H9 (cell line): ENCODE results near the gene NFATC4. TPM values are rescaled to one million over a fixed set of nuclear protein-coding genes. Genes with fewer than 3 reads are reported as not detected.

Experiments used
- DNase-seq: peaks from one replicate; pipeline ENCODE4 v3.0.0-alpha.2; 2017
- H2AFZ ChIP-seq: one replicate; pipeline ENCODE4 v1.6.1; 2013; ENCODE audit warnings: mild to moderate bottlenecking, low read length, control low read depth, moderate library complexity
- H2AK5ac ChIP-seq: 2 replicates; pipeline ENCODE4 v1.6.1; 2013; ENCODE audit warnings: low read length, control low read depth, mixed read lengths; ENCODE audit not compliant: insufficient read length
- H2BK120ac ChIP-seq: one replicate; pipeline ENCODE4 v1.6.1; 2013; ENCODE audit warnings: low read depth, mild to moderate bottlenecking, low read length, control low read depth, inconsistent platforms; ENCODE audit not compliant: poor library complexity, severe bottlenecking
- H2BK12ac ChIP-seq: 2 replicates; pipeline ENCODE4 v1.6.1; 2013; ENCODE audit warnings: low read length, control low read depth, mixed read lengths, low read depth; ENCODE audit not compliant: insufficient read length
- H2BK15ac ChIP-seq: 2 replicates; pipeline ENCODE4 v1.6.1; 2013; ENCODE audit warnings: low read depth, low read length, control low read depth
- H2BK20ac ChIP-seq: one replicate; pipeline ENCODE4 v1.6.1; 2013; ENCODE audit warnings: low read depth, mild to moderate bottlenecking, low read length, control low read depth, inconsistent platforms; ENCODE audit not compliant: poor library complexity, severe bottlenecking
- H2BK5ac ChIP-seq: 2 replicates; pipeline ENCODE4 v1.6.1; 2013; ENCODE audit warnings: low read length, control low read depth, mixed read lengths; ENCODE audit not compliant: insufficient read length
- H3K14ac ChIP-seq: 2 replicates; pipeline ENCODE4 v1.6.1; 2013; ENCODE audit warnings: low read length, control low read depth; ENCODE audit not compliant: insufficient read depth
- H3K18ac ChIP-seq: 2 replicates; pipeline ENCODE4 v1.6.1; 2013; ENCODE audit warnings: low read depth, mild to moderate bottlenecking, mixed read lengths, low read length, control low read depth; ENCODE audit not compliant: insufficient read length
- H3K23ac ChIP-seq: 2 replicates; pipeline ENCODE4 v1.6.1; 2013; ENCODE audit warnings: low read length, control low read depth, mixed read lengths, low read depth; ENCODE audit not compliant: insufficient read length
- H3K23me2 ChIP-seq: 2 replicates; pipeline ENCODE4 v1.6.1; 2013; ENCODE audit warnings: low read depth, mild to moderate bottlenecking, mixed read lengths, low read length, control low read depth; ENCODE audit not compliant: insufficient read length, poor library complexity, severe bottlenecking
- H3K27ac ChIP-seq: 2 replicates; pipeline ENCODE4 v1.5.1; 2013; ENCODE audit warnings: low read length, control low read depth, mixed read lengths, low read depth; ENCODE audit not compliant: insufficient read length
- H3K27me3 ChIP-seq: 2 replicates; pipeline ENCODE4 v1.6.1; 2013; ENCODE audit warnings: low read length, control low read depth, inconsistent platforms; ENCODE audit not compliant: insufficient read depth
- H3K4ac ChIP-seq: 2 replicates; pipeline ENCODE4 v1.6.1; 2013; ENCODE audit warnings: low read depth, mild to moderate bottlenecking, control low read depth, inconsistent platforms, low read length, moderate library complexity
- H3K4me1 ChIP-seq: 2 replicates; pipeline ENCODE4 v1.6.1; 2013; ENCODE audit warnings: low read length, control low read depth, inconsistent platforms; ENCODE audit not compliant: insufficient read depth
- H3K4me2 ChIP-seq: 2 replicates; pipeline ENCODE4 v1.6.1; 2013; ENCODE audit warnings: low read length, control low read depth, mixed read lengths; ENCODE audit not compliant: insufficient read length, insufficient read depth
- H3K56ac ChIP-seq: 2 replicates; pipeline ENCODE4 v1.6.1; 2013; ENCODE audit warnings: low read depth, mild to moderate bottlenecking, mixed read lengths, low read length, control low read depth; ENCODE audit not compliant: insufficient read length
- H3K79me1 ChIP-seq: 2 replicates; pipeline ENCODE4 v1.6.1; 2013; ENCODE audit warnings: low read depth, mild to moderate bottlenecking, moderate library complexity, low read length, control low read depth, inconsistent platforms; ENCODE audit not compliant: insufficient read depth, poor library complexity, severe bottlenecking
- H3K79me2 ChIP-seq: 2 replicates; pipeline ENCODE4 v1.6.1; 2013; ENCODE audit warnings: low read length, control low read depth, inconsistent platforms; ENCODE audit not compliant: insufficient read depth
- H3K9ac ChIP-seq: 2 replicates; pipeline ENCODE4 v1.6.1; 2013; ENCODE audit warnings: low read length, control low read depth, mixed read lengths; ENCODE audit not compliant: insufficient read length; ENCODE audit errors: extremely low read depth
- H3K9me3 ChIP-seq: one replicate; pipeline ENCODE4 v1.6.1; 2013; ENCODE audit warnings: low read depth, low read length, inconsistent platforms; ENCODE audit not compliant: control insufficient read depth
- H3T11ph ChIP-seq: one replicate; pipeline ENCODE4 v1.6.1; 2013; ENCODE audit warnings: mild to moderate bottlenecking, low read length, control low read depth, inconsistent platforms
- H4K20me1 ChIP-seq: one replicate; pipeline ENCODE4 v1.6.1; 2013; ENCODE audit not compliant: control insufficient read depth, insufficient read length, insufficient read depth
- H4K5ac ChIP-seq: 2 replicates; pipeline ENCODE4 v1.6.1; 2013; ENCODE audit warnings: low read depth, mild to moderate bottlenecking, mixed read lengths, low read length, control low read depth; ENCODE audit not compliant: insufficient read length
- H4K8ac ChIP-seq: replicated peaks from 2 replicates; pipeline ENCODE4 v1.6.1; 2013; ENCODE audit warnings: low read length, control low read depth, mixed read lengths, low read depth; ENCODE audit not compliant: insufficient read length
- H4K91ac ChIP-seq: 2 replicates; pipeline ENCODE4 v1.6.1; 2013; ENCODE audit warnings: low read depth, mild to moderate bottlenecking, moderate library complexity, mixed read lengths, low read length, control low read depth; ENCODE audit not compliant: insufficient read length
- H3K27ac Mint-ChIP-seq, 3 experiments: 2 replicates in 2 of 3; 3 replicates in 1 of 3; pipeline ENCODE4 v1.8.0; 2020 to 2021; ENCODE audit warnings: mixed read lengths in 3 of 3, mild to moderate bottlenecking in 1 of 3, moderate library complexity in 1 of 3
- H3K27me3 Mint-ChIP-seq: 2 replicates; pipeline ENCODE4 v1.8.0; 2021; ENCODE audit warnings: low read depth, mild to moderate bottlenecking, moderate library complexity, mixed read lengths
- H3K36me3 Mint-ChIP-seq, 3 experiments: 2 replicates in 2 of 3; 3 replicates in 1 of 3; pipeline ENCODE4 v1.8.0; 2020 to 2021; ENCODE audit warnings: low read depth in 3 of 3, mixed read lengths in 3 of 3; ENCODE audit not compliant: insufficient read depth in 1 of 3
- H3K4me1 Mint-ChIP-seq, 2 experiments: 2 replicates each; pipeline ENCODE4 v1.8.0; 2020; ENCODE audit warnings: mixed read lengths in 2 of 2
- H3K4me3 Mint-ChIP-seq, 2 experiments: 2 replicates in 1 of 2; 3 replicates in 1 of 2; pipeline ENCODE4 v1.8.0; 2020 to 2021; ENCODE audit warnings: mild to moderate bottlenecking in 2 of 2, mixed read lengths in 2 of 2, moderate library complexity in 1 of 2
- H3K9me3 Mint-ChIP-seq, 2 experiments: 2 replicates in 1 of 2; 3 replicates in 1 of 2; pipeline ENCODE4 v1.8.0; 2020; ENCODE audit warnings: mild to moderate bottlenecking in 2 of 2, mixed read lengths in 2 of 2, moderate library complexity in 1 of 2
- WGBS: extraction: QIAGEN DNeasy Blood & Tissue Kit; methylation state at CpG from one replicate; pipeline ENCODE4 v1.1.7; 2013; ENCODE audit warnings: missing lambda C conversion rate, low lambda C conversion rate, mixed read lengths; ENCODE audit not compliant: insufficient read length; ENCODE audit errors: extremely low coverage; 5-methylcytosine and 5-hydroxymethylcytosine counted together
- total RNA-seq: library from RNA; stranded (reverse); gene quantifications from 2 replicates; pipeline ENCODE4 v1.2.1, GENCODE V29; 2021
- TF ChIP-seq, protein P1 (sequence below): fragments of 200-600 bp; sonication (generic); conservative IDR thresholded peaks from 3 replicates; pipeline ENCODE4 v1.8.0; 2021; ENCODE audit warnings: antibody characterized with exemption, mild to moderate bottlenecking

The NFATC4 gene
- total RNA-seq, 1 experiment from 2014 or later: 46.4 TPM

DNA sequence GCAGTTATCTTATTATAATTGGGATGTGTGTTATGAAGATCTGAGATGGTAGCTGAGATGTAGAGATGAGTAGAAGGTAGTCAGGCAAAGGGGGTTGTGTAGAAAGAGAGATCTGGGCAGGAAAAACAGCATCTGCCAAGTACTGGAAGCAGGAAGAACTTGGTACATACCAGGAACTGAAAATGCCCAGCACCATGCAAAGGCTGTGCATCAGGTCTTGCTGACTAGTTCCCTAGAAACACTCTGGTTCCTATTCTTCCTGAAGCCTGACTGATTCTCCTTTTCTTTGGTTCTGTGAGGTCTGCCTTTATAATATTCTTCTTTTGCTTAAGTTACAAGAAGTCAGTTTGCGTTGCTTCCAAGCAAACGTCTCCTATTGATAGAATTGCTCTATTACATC, 6.7 kb upstream of the NFATC4 start:
- H3K4me2 ChIP-seq: no peak overlapping the region
- H2AFZ ChIP-seq: no peak overlapping the region
- no peaks in the 10 kb centered on the region for H3K36me3 Mint-ChIP-seq
- H3K18ac ChIP-seq: no peak overlapping the region
- TF ChIP-seq, protein P1, sequence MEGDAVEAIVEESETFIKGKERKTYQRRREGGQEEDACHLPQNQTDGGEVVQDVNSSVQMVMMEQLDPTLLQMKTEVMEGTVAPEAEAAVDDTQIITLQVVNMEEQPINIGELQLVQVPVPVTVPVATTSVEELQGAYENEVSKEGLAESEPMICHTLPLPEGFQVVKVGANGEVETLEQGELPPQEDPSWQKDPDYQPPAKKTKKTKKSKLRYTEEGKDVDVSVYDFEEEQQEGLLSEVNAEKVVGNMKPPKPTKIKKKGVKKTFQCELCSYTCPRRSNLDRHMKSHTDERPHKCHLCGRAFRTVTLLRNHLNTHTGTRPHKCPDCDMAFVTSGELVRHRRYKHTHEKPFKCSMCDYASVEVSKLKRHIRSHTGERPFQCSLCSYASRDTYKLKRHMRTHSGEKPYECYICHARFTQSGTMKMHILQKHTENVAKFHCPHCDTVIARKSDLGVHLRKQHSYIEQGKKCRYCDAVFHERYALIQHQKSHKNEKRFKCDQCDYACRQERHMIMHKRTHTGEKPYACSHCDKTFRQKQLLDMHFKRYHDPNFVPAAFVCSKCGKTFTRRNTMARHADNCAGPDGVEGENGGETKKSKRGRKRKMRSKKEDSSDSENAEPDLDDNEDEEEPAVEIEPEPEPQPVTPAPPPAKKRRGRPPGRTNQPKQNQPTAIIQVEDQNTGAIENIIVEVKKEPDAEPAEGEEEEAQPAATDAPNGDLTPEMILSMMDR: no peak
- no peaks in the 10 kb centered on the region for H3K79me1 ChIP-seq
- H3T11ph ChIP-seq: no peak overlapping the region
- H4K8ac ChIP-seq: no peak overlapping the region
- no peaks in the 10 kb centered on the region for H3K9me3 Mint-ChIP-seq
- no peak overlapping the region for H2BK15ac ChIP-seq
- no peak overlapping the region for H2BK20ac ChIP-seq
- no peak overlapping the region for H3K23ac ChIP-seq
- H2BK5ac ChIP-seq: no peak overlapping the region
- no peak overlapping the region for H4K5ac ChIP-seq
- no peak overlapping the region for H2BK12ac ChIP-seq
- no peak overlapping the region for H3K4ac ChIP-seq
- H2BK120ac ChIP-seq: no peak overlapping the region
- no peaks in the 10 kb centered on the region for H3K9me3 ChIP-seq
- H3K4me1 ChIP-seq: no peaks in the 10 kb centered on the region
- WGBS: no CpG with 5 or more reads among the region's 2 CpGs
- H4K20me1 ChIP-seq: no peaks in the 10 kb centered on the region
- no peak overlapping the region for H3K56ac ChIP-seq
- H3K4me3 Mint-ChIP-seq: no peak overlapping the region
- H3K14ac ChIP-seq: no peak overlapping the region
- H3K23me2 ChIP-seq: peaks cover 5% of the 10 kb centered on the region
- H3K27me3 ChIP-seq: no peaks in the 10 kb centered on the region; the same call in 1 of the 2 replicates
- no peak overlapping the region for H3K27ac Mint-ChIP-seq
- H3K27ac ChIP-seq: no peak overlapping the region
- no peaks in the 10 kb centered on the region for H3K79me2 ChIP-seq
- no peak for DNase-seq
- no peak overlapping the region for H3K9ac ChIP-seq
- peaks cover 64% of the 10 kb centered on the region for H3K27me3 Mint-ChIP-seq
- peaks cover 9 to 12% of the 10 kb centered on the region in 2 experiments for H3K4me1 Mint-ChIP-seq
- H4K91ac ChIP-seq: no peak overlapping the region
- H2AK5ac ChIP-seq: no peak overlapping the region
